HL-60 (cell line): ENCODE results near the gene RGSL1.

Source experiments
- CTCF ChIP-seq: IDR thresholded peaks from one replicate; pipeline ENCODE4 v1.5.1; 2011; ENCODE audit warnings: low read length, control low read depth, inconsistent platforms; ENCODE audit not compliant: insufficient read depth
- GABPA ChIP-seq: IDR thresholded peaks from 2 replicates; pipeline ENCODE4 v1.6.1; 2012; ENCODE audit warnings: low read depth
- POLR2AphosphoS5 ChIP-seq: IDR thresholded peaks from 2 replicates; pipeline ENCODE4 v1.6.1; 2012; ENCODE audit warnings: low read depth
- TF ChIP-seq, protein P1 (sequence below): IDR thresholded peaks from 2 replicates; pipeline ENCODE4 v1.6.1; 2012; ENCODE audit warnings: low read depth; ENCODE audit not compliant: insufficient replicate concordance

- no peak for TF ChIP-seq CTCF
- TF ChIP-seq POLR2AphosphoS5: peak; percentile 34; the same call in 1 of the 2 replicates
- TF ChIP-seq GABPA: no peak
- TF ChIP-seq, protein P1, sequence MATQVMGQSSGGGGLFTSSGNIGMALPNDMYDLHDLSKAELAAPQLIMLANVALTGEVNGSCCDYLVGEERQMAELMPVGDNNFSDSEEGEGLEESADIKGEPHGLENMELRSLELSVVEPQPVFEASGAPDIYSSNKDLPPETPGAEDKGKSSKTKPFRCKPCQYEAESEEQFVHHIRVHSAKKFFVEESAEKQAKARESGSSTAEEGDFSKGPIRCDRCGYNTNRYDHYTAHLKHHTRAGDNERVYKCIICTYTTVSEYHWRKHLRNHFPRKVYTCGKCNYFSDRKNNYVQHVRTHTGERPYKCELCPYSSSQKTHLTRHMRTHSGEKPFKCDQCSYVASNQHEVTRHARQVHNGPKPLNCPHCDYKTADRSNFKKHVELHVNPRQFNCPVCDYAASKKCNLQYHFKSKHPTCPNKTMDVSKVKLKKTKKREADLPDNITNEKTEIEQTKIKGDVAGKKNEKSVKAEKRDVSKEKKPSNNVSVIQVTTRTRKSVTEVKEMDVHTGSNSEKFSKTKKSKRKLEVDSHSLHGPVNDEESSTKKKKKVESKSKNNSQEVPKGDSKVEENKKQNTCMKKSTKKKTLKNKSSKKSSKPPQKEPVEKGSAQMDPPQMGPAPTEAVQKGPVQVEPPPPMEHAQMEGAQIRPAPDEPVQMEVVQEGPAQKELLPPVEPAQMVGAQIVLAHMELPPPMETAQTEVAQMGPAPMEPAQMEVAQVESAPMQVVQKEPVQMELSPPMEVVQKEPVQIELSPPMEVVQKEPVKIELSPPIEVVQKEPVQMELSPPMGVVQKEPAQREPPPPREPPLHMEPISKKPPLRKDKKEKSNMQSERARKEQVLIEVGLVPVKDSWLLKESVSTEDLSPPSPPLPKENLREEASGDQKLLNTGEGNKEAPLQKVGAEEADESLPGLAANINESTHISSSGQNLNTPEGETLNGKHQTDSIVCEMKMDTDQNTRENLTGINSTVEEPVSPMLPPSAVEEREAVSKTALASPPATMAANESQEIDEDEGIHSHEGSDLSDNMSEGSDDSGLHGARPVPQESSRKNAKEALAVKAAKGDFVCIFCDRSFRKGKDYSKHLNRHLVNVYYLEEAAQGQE: peak; percentile 43
Observed at GRCh38 chr1:182460550-182460951, 10.6 kb downstream of the RGSL1 start.
